Loucy (cell line): ENCODE results near the gene MIER2.

Experiments
- CTCF ChIP-seq: fragments of 200-600 bp; sonication (generic); conservative IDR thresholded peaks from 2 replicates; pipeline ENCODE4 v1.5.1; 2014; ENCODE audit warnings: mild to moderate bottlenecking, antibody characterized with exemption, low read length
- EZH2phosphoT487 ChIP-seq: fragments of 200-600 bp; IDR thresholded peaks from 2 replicates; pipeline ENCODE4 v1.6.1; 2018; ENCODE audit warnings: antibody characterized with exemption, mild to moderate bottlenecking, moderate library complexity, borderline replicate concordance

- TF ChIP-seq CTCF (no peak), EZH2phosphoT487 (no peak)
These were observed 17.6 kb upstream of the MIER2 start for GRCh38 chr19:362154-362553.
